HG03575 (cell line): ENCODE results near the gene ATP2B2.

Source experiments
- ATAC-seq: cut with Tn5 transposase; IDR thresholded peaks from one replicate; pipeline ENCODE4 v1.9.1; 2021; ENCODE audit not compliant: unreplicated experiment, insufficient number of reproducible peaks, low FRiP score; ENCODE audit errors: extremely low read depth

ATP2B2 gene

GRCh38 chr3:10421996-10422395 is 83.4 kb downstream of the ATP2B2 start:
- no peak for ATAC-seq

- ATAC-seq = no peak
Measured at GRCh38 chr3:10420745-10421475, 84.5 kb downstream of the ATP2B2 start.

GRCh38 chr3:10419637-10420232 is 85.7 kb downstream of the ATP2B2 start:
- no peak for ATAC-seq

- no peak for ATAC-seq
Measured at GRCh38 chr3:10417847-10418246, 87.5 kb downstream of the ATP2B2 start.

DNA sequence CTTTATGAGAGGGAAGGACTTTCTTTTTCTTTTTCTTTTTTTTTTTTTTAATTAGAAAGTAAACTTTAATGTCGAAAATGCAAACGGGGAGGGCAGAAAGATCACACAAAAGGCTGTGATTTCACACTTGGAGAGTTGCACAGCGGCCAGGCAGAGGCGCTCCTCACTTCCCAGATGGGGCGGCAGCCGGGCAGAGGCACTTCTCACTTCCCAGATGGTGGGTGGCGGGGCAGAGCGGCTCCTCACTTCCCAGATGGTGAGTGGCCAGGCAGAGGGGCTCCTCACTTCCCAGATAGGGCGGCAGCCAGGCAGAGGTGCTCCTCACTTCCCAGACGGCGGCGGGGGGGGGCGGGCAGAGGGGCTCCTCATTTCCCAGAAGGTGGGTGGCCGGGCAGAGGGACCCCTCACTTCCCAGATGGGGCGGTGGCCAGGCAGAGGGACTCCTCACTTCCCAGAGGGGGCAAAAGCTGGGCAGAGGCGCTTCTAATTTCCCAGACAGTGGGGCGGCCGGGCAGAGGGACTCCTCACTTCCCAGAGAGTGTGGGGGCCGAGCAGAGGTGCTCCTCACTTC is 88.6 kb downstream of the ATP2B2 start:
- no peak for ATAC-seq

- ATAC-seq = no peak
Measured at GRCh38 chr3:10413041-10413440, 92.3 kb downstream of the ATP2B2 start.

DNA sequence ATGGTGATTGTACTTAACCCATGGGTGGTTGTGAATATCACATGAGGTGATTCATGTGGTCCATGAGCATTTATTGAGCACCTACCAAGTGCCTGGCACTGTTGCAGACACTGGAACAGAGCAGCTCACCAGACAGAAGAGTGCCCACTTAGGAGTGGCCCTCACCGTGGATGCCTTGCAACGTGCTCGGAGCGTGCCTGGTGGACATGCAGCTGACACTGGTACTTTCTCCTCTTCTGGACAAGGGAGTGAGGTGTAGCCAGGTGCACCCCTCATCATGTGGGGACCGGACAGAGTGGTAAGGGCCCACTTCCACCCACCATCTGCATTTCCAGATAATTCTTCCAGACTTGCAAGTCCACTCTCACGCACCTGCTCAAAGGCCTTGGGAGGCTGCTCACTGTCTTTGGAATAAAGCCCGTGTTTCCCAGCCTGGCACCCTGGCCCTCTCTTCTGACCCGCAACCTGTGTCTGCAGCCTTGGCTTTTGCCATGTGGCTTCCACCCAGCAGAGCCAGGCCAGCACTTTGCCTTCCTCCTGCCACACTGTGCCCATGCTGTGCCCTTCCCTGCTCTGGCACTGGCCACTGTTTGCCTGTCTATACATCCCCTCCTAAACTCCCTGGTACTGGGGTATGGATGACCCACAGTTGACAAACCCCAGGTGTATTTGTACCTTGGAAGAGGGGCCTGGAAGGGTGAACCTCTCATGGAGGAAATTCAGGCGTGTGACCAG is 93.6 kb downstream of the ATP2B2 start:
- ATAC-seq = no peak

DNA sequence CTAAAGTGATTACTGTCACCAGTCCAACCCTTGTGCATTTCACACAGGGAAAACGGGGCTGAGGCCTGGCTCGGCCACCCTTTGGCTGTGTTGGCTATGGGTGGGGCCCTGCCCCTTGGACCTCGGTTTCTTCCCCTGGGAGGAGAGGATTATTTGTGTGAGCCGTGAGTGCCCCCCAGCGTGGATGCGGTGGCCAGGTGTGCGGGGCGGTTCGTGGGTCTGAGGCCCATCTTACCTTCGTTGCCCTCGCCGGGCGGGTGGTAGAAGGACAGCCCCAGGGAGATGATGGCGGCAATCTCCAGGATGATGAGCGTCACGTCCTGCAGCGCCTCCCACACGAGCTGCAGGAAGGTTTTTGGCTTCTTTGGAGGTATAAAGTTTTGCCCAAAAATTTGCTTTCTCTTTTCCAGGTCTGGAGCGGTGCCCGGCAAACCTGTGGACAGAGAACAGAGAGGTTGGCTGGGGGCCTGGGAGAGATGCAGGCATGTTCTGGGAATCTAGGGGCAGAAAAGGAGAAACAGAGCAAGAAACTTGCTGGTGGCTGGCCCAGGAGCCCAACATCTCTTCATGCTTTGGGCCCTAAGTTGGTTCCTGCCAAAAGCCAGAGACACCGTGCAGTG is 94.9 kb downstream of the ATP2B2 start:
- ATAC-seq = no peak

DNA sequence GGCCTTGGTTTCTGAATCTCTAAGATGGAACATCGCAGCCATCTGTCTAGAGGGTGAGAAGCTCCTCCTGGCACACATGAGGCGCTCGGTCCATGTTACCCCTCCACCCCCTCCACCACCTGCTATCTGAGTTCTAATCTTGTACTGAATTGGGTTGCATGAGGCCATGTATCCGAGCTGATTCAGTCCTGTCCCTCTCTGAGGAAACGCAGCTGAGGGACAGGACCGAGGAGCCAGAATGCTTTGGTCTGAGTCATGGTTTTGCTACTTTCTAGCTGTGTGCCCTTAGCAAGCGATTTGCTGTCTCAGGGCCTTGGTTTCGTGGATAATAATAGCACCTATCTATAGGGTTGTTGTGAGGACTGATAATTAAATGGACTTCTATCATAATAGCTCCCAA is 96.7 kb downstream of the ATP2B2 start:
- ATAC-seq = no peak

- ATAC-seq = no peak
Measured at GRCh38 chr3:10407361-10407760, 98.0 kb downstream of the ATP2B2 start.

- ATAC-seq = no peak
Measured at GRCh38 chr3:10406414-10406813, 99.0 kb downstream of the ATP2B2 start.

DNA sequence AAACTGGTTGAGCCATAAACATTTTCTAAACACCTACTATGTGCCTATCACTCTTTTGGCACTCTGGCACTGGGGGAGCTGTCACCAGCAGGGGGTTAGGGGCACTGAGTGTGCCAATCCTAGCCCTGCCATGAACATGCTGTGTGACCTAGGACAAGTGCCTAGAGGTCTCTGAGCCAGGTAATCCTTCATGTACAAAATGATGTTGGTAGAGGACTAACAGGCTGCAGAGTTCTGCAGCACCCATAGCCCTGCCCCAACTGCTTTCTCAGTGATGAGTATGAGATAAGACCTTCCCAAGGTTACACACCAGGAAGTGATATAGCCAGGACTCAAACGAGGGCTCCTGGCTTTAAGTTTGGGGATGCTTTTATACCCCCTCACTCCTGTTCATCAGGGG is 99.6 kb downstream of the ATP2B2 start:
- no peak for ATAC-seq

GRCh38 chr3:10404876-10405275 is 100.5 kb downstream of the ATP2B2 start:
- ATAC-seq = no peak

GRCh38 chr3:10404377-10404776 is 101.0 kb downstream of the ATP2B2 start:
- no peak for ATAC-seq

DNA sequence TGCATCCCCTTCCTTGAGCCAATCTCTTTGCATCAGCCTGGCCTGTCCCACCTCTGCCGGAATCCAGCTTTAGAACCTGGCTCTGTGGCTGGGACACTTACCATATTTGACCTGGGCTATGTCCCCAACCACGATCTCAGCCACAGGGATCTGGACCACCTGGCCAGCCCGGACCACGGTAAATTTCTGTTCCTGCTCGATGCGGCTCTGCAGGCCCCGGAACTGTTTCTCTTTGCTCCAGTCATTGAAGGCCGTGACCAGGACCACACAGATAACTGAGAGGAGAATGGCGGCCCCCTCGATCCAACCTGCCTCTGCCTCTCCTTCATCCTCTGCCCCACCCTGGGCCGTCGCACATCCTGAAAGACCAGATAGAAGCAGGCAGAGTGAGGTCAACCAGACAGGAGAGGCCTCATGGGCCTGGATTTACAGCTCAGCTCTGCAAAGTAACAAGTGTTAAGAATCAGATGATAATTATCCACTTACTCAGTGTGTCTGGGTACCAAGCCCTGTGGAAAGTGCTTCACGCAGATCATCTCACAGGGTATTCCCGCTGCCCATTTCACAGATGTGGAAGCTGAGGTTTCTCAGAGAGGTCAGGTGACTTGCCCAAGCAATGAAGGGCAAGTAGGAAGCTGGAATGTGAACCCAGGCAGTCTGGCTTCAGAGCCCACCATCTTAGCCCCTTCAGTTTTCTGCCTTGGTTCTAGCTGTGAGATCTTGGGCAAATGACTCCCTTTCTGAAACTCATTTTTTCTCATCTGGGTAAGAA is 103.2 kb downstream of the ATP2B2 start:
- no peak for ATAC-seq

GRCh38 chr3:10400749-10401495 is 104.5 kb downstream of the ATP2B2 start:
- no peak for ATAC-seq

DNA sequence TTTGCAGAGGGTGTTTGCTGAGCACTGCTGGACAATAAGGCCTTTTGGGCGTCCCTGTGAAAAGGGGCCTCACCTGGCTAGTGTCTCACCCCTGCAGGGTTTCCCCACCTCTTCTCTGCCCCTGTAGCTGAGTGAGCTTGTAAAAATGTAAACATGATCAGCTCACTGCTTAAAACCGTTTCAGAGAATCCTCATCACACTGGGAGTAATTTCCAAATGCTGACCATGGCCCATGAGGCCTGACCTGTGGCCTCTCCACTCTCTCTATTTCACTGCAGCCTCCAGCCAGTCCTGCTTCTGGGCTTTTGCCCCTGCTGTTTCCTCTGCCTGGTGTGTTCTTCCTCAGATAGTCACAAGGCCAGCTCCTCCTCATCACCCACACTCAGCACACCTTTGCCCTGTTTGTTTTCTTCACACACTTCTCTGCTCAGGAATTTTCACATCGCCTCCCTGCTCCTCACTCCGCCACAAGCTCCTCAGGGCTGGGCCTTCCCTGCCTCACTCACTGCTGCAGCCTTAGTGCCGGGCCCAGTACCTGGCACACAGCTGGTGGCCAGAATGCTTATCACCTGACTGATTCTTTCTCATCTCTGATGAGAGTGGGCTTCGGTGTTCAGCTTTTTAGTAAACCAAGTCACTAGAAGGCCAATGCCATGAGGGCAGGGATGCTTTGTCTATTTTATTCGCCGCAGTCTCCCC is 105.2 kb downstream of the ATP2B2 start:
- ATAC-seq = no peak

GRCh38 chr3:10399634-10400033 is 105.8 kb downstream of the ATP2B2 start:
- no peak for ATAC-seq
